HCT116 (cell line): ENCODE measurements around the gene PTPRF. TPM values are rescaled to one million over a fixed set of nuclear protein-coding genes. Genes with fewer than 3 reads are reported as not detected.

Source experiments
- ATAC-seq: fragments of 200-7000 bp; cut with Tn5 transposase; 2 replicates; pipeline ENCODE4 v1.9.1; 2020; ENCODE audit warnings: mild to moderate bottlenecking, moderate library complexity
- BruUV-seq: library from RNA; stranded (reverse); fragments of 400-500 nt; replicated peaks from 2 replicates; lab custom pipeline; 2021; lab: Mats Ljungman, UMichigan
- CTCF ChIA-PET: fragments of 300-600 bp; sonication (Branson Sonifier 250); formaldehyde crosslinking; loops from one replicate; lab custom pipeline; 2021; ENCODE audit warnings: antibody characterized with exemption; lab: Charles Lee
- POLR2A ChIA-PET: fragments of 300-600, 350-600 bp; sonication (Branson Sonifier 250); formaldehyde crosslinking; loops from one replicate; lab custom pipeline; 2021; ENCODE audit warnings: antibody characterized with exemption; lab: Charles Lee
- RAD21 ChIA-PET, 2 experiments: fragments of 300-600 bp; sonication (Branson Sonifier 250); formaldehyde crosslinking; loops; one replicate each; lab custom pipeline; 2023; ENCODE audit warnings: low total read pairs in 2 of 2; ENCODE audit not compliant: uncharacterized antibody in 2 of 2, unreplicated experiment in 2 of 2, low non-redundant PET in 1 of 2; lab: Charles Lee
- DNase-seq: peaks from one replicate; pipeline ENCODE4 v3.0.0-alpha.2; 2010; ENCODE audit warnings: low read depth, low spot score
- H2AFZ ChIP-seq: fragments of 200-600 bp; shearing (Covaris generic), sonication (generic); 2 replicates; pipeline ENCODE4 v1.6.1; 2017; ENCODE audit warnings: low read depth, mixed run types, mixed read lengths, antibody characterized with exemption, low read length; ENCODE audit not compliant: poor library complexity, severe bottlenecking
- H3K27ac ChIP-seq: 2 replicates; pipeline ENCODE4 v1.5.1; 2012; ENCODE audit warnings: low read depth, low read length
- H3K27me3 ChIP-seq: fragments of 200-600 bp; sonication (generic); 2 replicates; pipeline ENCODE4 v1.6.1; 2016; ENCODE audit warnings: mixed run types, low read length, mixed read lengths; ENCODE audit not compliant: insufficient read depth
- H3K36me3 ChIP-seq, 2 experiments: fragments of 200-500 bp in 1 of 2; fragments of 200-600 bp in 1 of 2; sonication (Bioruptor generic) in 1 of 2; sonication (generic) in 1 of 2; 2 replicates each; pipeline versions ENCODE4 v1.5.1 to v1.6.1; 2014 to 2016; ENCODE audit warnings: low read length in 2 of 2, inconsistent platforms in 1 of 2, mixed read lengths in 1 of 2, mixed run types in 1 of 2; ENCODE audit not compliant: insufficient read depth in 2 of 2, control insufficient read depth in 1 of 2
- H3K4me1 ChIP-seq, 2 experiments: fragments of 200-600 bp in 1 of 2; sonication (generic) in 1 of 2; 2 replicates each; pipeline versions ENCODE4 v1.5.1 to v1.6.1; 2012 to 2017; ENCODE audit warnings: low read length in 2 of 2, inconsistent platforms in 1 of 2, mild to moderate bottlenecking in 1 of 2, mixed read lengths in 1 of 2, mixed run types in 1 of 2, moderate library complexity in 1 of 2; ENCODE audit not compliant: insufficient read depth in 2 of 2, control insufficient read depth in 1 of 2
- H3K4me2 ChIP-seq: fragments of 200-600 bp; sonication (generic); 2 replicates; pipeline ENCODE4 v1.6.1; 2017; ENCODE audit warnings: mixed run types, low read length, mixed read lengths
- H3K4me3 ChIP-seq, 2 experiments: fragments of 200-600 bp in 1 of 2; sonication (generic) in 1 of 2; replicated peaks in 1 of 2; 2 replicates each; pipeline ENCODE4 v1.5.1; 2011 to 2016; ENCODE audit warnings: low read length in 2 of 2, control low read depth in 1 of 2, low read depth in 1 of 2, mild to moderate bottlenecking in 1 of 2, mixed read lengths in 1 of 2, mixed run types in 1 of 2
- H3K79me2 ChIP-seq: fragments of 200-600 bp; sonication (generic); 2 replicates; pipeline ENCODE4 v1.6.1; 2017; ENCODE audit warnings: mild to moderate bottlenecking, mixed run types, low read length, moderate library complexity, mixed read lengths; ENCODE audit not compliant: insufficient read depth
- H3K9ac ChIP-seq: fragments of 200-600 bp; sonication (generic); 2 replicates; pipeline ENCODE4 v1.6.1; 2016; ENCODE audit warnings: low read length, mixed read lengths
- H3K9me2 ChIP-seq: fragments of 200-600 bp; sonication (generic), shearing (Covaris generic); 2 replicates; pipeline ENCODE4 v1.6.1; 2017; ENCODE audit warnings: mixed run types, mild to moderate bottlenecking, moderate library complexity; ENCODE audit not compliant: insufficient read depth
- H3K9me3 ChIP-seq, 2 experiments: fragments of 200-500 bp in 1 of 2; fragments of 200-600 bp in 1 of 2; sonication (Bioruptor generic) in 1 of 2; sonication (generic) in 1 of 2; 2 replicates each; pipeline ENCODE4 v1.6.1; 2014 to 2017; ENCODE audit warnings: low read length in 2 of 2, mixed read lengths in 2 of 2, inconsistent platforms in 1 of 2, low read depth in 1 of 2, mild to moderate bottlenecking in 1 of 2, mixed run types in 1 of 2, moderate library complexity in 1 of 2; ENCODE audit not compliant: control insufficient read depth in 1 of 2, insufficient read depth in 1 of 2
- H4K20me1 ChIP-seq: fragments of 200-600 bp; sonication (generic), shearing (Covaris generic); 2 replicates; pipeline ENCODE4 v1.6.1; 2017; ENCODE audit warnings: mixed run types, mild to moderate bottlenecking, moderate library complexity; ENCODE audit not compliant: insufficient read depth
- CBX3 ChIP-seq: IDR thresholded peaks from 2 replicates; pipeline ENCODE4 v1.6.1; 2012; ENCODE audit warnings: low read depth
- CEBPB ChIP-seq: IDR thresholded peaks from 2 replicates; pipeline ENCODE4 v1.6.1; 2012; ENCODE audit warnings: low read depth
- CTCF ChIP-seq, 3 experiments: fragments of 200-600 bp in 1 of 3; sonication (generic) in 1 of 3; IDR thresholded peaks in 2 of 3; conservative IDR thresholded peaks in 1 of 3; 2 replicates each; pipeline ENCODE4 v1.5.1; 2012 to 2017; ENCODE audit warnings: low read depth in 2 of 3, low read length in 2 of 3, antibody characterized with exemption in 1 of 3, borderline replicate concordance in 1 of 3, control low read depth in 1 of 3, mild to moderate bottlenecking in 1 of 3, mixed read lengths in 1 of 3, mixed run types in 1 of 3, moderate library complexity in 1 of 3; ENCODE audit not compliant: insufficient read depth in 1 of 3
- ELF1 ChIP-seq: IDR thresholded peaks from 2 replicates; pipeline ENCODE4 v1.6.1; 2012; ENCODE audit warnings: low read depth, borderline replicate concordance
- EZH2 ChIP-seq: fragments of 200-600 bp; sonication (generic); IDR thresholded peaks from 2 replicates; pipeline ENCODE4 v1.6.1; 2017; ENCODE audit warnings: antibody characterized with exemption, mixed run types
- EZH2phosphoT487 ChIP-seq: fragments of 200-600 bp; IDR thresholded peaks from 2 replicates; pipeline ENCODE4 v1.6.1; 2018; ENCODE audit warnings: antibody characterized with exemption, borderline replicate concordance
- FOSL1 ChIP-seq: IDR thresholded peaks from 2 replicates; pipeline ENCODE4 v1.6.1; 2012; ENCODE audit warnings: low read depth
- JUND ChIP-seq: IDR thresholded peaks from 2 replicates; pipeline ENCODE4 v1.6.1; 2012
- POLR2A ChIP-seq: IDR thresholded peaks from 2 replicates; pipeline ENCODE4 v1.7.0; 2011; ENCODE audit warnings: borderline replicate concordance; ENCODE audit not compliant: insufficient read depth, insufficient read length; ENCODE audit errors: extremely low read depth
- POLR2AphosphoS5 ChIP-seq: IDR thresholded peaks from 2 replicates; pipeline ENCODE4 v1.6.1; 2011; ENCODE audit warnings: mild to moderate bottlenecking, low read depth, low read length, moderate library complexity
- RAD21 ChIP-seq: IDR thresholded peaks from 2 replicates; pipeline ENCODE4 v1.6.1; 2012; ENCODE audit warnings: low read depth, mild to moderate bottlenecking
- SIN3A ChIP-seq: IDR thresholded peaks from 2 replicates; pipeline ENCODE4 v1.6.1; 2012; ENCODE audit warnings: low read depth
- SP1 ChIP-seq: IDR thresholded peaks from 2 replicates; pipeline ENCODE4 v1.6.1; 2012; ENCODE audit warnings: low read depth
- YY1 ChIP-seq: IDR thresholded peaks from 2 replicates; pipeline ENCODE4 v1.6.1; 2011; ENCODE audit warnings: low read length, low read depth, moderate library complexity, mild to moderate bottlenecking; ENCODE audit not compliant: insufficient replicate concordance; ENCODE audit errors: extremely low read depth
- ZNF274 ChIP-seq: fragments of 200-500 bp; sonication (Bioruptor generic); IDR thresholded peaks from 2 replicates; pipeline ENCODE4 v1.6.1; 2014; ENCODE audit warnings: mild to moderate bottlenecking, low read depth, low read length, inconsistent platforms
- intact Hi-C: fragments of 100-400 bp; cut with micrococcal nuclease; formaldehyde crosslinking; loops from 2 replicates; pipeline ENCODE4 v1.10.0; 2022
- total RNA-seq: library from RNA; stranded (reverse); gene quantifications from one replicate; pipeline ENCODE4 v1.2.1, GENCODE V29; 2021; ENCODE audit not compliant: unreplicated experiment
- TF ChIP-seq, protein P1 (sequence below): IDR thresholded peaks from 2 replicates; pipeline ENCODE4 v1.6.1; 2012
- TF ChIP-seq, protein P2 (sequence below): IDR thresholded peaks from 2 replicates; pipeline ENCODE4 v1.6.1; 2011; ENCODE audit warnings: mild to moderate bottlenecking, low read length, moderate library complexity; ENCODE audit not compliant: insufficient replicate concordance; ENCODE audit errors: extremely low read depth

PTPRF gene
- total RNA-seq, 1 experiment from 2014 or later, result 224 TPM

DNA sequence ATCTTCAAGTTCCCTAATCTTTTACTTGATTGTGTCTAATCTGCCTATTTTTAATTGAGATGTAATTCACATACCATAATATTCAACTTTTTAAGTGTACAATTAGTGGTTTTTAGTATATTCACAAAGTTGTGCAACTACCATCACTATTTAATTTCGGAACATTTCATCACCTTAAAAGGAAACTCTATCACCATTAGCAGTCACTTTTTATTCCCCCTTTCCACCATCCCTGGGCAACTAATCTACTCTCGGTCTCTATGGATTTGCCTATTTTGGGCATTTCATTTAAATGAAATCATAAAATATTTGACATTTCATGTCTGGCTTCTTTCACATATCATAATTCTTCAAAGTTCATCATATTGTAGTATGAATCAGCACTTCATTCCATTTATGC is 46.3 kb upstream of the PTPRF start:
- Histone ChIP-seq H3K79me2 (no peaks in the 10 kb centered on the region), H3K4me2 (no peak overlapping the region), H3K36me3 (no peaks in the 10 kb centered on the region), H3K9me2 (no peaks in the 10 kb centered on the region), H3K27me3 (no peaks in the 10 kb centered on the region), H3K9me3 (peaks cover 6 to 7% of the 10 kb centered on the region in 2 experiments; a peak in 2 of 4 replicates), H2AFZ (no peak overlapping the region), H4K20me1 (no peaks in the 10 kb centered on the region), H3K27ac (no peak overlapping the region), H3K9ac (no peak overlapping the region), H3K4me1 (no peaks in the 10 kb centered on the region), H3K4me3 (no peak overlapping the region)
- intact Hi-C loops, result no loop called here
- ATAC-seq (no peak), DNase-seq (no peak)
- ChIA-PET RAD21 (no interaction called here), POLR2A (no interaction called here), CTCF (no interaction called here)
- TF ChIP-seq POLR2A, result no peak
- no peak for TF ChIP-seq SP1
- no peak for TF ChIP-seq JUND
- no peak for TF ChIP-seq SIN3A
- no peak for TF ChIP-seq EZH2
- TF ChIP-seq, protein P1, sequence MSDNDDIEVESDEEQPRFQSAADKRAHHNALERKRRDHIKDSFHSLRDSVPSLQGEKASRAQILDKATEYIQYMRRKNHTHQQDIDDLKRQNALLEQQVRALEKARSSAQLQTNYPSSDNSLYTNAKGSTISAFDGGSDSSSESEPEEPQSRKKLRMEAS, result no peak
- no peak for TF ChIP-seq ZNF274
- no peak for TF ChIP-seq CBX3
- no peak for TF ChIP-seq POLR2AphosphoS5
- TF ChIP-seq, protein P2, sequence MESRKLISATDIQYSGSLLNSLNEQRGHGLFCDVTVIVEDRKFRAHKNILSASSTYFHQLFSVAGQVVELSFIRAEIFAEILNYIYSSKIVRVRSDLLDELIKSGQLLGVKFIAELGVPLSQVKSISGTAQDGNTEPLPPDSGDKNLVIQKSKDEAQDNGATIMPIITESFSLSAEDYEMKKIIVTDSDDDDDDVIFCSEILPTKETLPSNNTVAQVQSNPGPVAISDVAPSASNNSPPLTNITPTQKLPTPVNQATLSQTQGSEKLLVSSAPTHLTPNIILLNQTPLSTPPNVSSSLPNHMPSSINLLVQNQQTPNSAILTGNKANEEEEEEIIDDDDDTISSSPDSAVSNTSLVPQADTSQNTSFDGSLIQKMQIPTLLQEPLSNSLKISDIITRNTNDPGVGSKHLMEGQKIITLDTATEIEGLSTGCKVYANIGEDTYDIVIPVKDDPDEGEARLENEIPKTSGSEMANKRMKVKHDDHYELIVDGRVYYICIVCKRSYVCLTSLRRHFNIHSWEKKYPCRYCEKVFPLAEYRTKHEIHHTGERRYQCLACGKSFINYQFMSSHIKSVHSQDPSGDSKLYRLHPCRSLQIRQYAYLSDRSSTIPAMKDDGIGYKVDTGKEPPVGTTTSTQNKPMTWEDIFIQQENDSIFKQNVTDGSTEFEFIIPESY, result no peak
- TF ChIP-seq YY1, result no peak
- no peak for TF ChIP-seq CEBPB
- no peak for TF ChIP-seq FOSL1
- TF ChIP-seq ELF1, result no peak
- TF ChIP-seq RAD21, result no peak
- TF ChIP-seq CTCF (IDR thresholded peaks at IDR 0.05 in 2 of 3, conservative IDR thresholded peaks at IDR 0.05 in 1 of 3; ENCODE audit: borderline replicate concordance in 1 of 3, insufficient read depth in 1 of 3, low read depth in 2 of 3, low read length in 2 of 3), result no peak
- TF ChIP-seq EZH2phosphoT487, result no peak
- no TSS peak for BruUV-seq
